CD8-positive, alpha-beta memory T cell (primary cell): ENCODE measurements around the gene TWIST2. TPM values are rescaled to one million over a fixed set of nuclear protein-coding genes. Genes with fewer than 3 reads are reported as not detected.
A peak's percentile ranks its signal among the peaks of the same experiment; 100 is the strongest.

Source experiments
- CTCF ChIA-PET: fragments of 350-600 bp; sonication (Branson Sonifier 250); formaldehyde crosslinking; loops from one replicate; lab custom pipeline; 2021; ENCODE audit warnings: antibody characterized with exemption; lab: Charles Lee
- POLR2A ChIA-PET: fragments of 350-600 bp; sonication (Branson Sonifier 250); formaldehyde crosslinking; loops from one replicate; lab custom pipeline; 2021; ENCODE audit warnings: antibody characterized with exemption; lab: Charles Lee
- DNase-seq, 5 donors: peaks; one replicate each; pipeline versions ENCODE4 v3.0.0 to v3.0.0-alpha.2; 2020 to 2022; ENCODE audit warnings: mixed read lengths in 1 of 5
- H3K27ac ChIP-seq: one replicate; pipeline ENCODE4 v1.7.0; 2013; ENCODE audit warnings: low read depth, mild to moderate bottlenecking, low read length, moderate library complexity
- H3K27me3 ChIP-seq: 2 replicates; pipeline ENCODE4 v1.7.0; 2013; ENCODE audit warnings: low read length, mild to moderate bottlenecking; ENCODE audit not compliant: insufficient read depth, poor library complexity, severe bottlenecking
- H3K36me3 ChIP-seq: 2 replicates; pipeline ENCODE4 v1.7.0; 2013; ENCODE audit warnings: mild to moderate bottlenecking, low read length, moderate library complexity; ENCODE audit not compliant: insufficient read depth
- H3K4me1 ChIP-seq: 2 replicates; pipeline ENCODE4 v1.7.0; 2013; ENCODE audit warnings: mild to moderate bottlenecking, low read length, moderate library complexity; ENCODE audit not compliant: insufficient read depth
- H3K4me3 ChIP-seq: 2 replicates; pipeline ENCODE4 v1.7.0; 2013; ENCODE audit warnings: mild to moderate bottlenecking, low read length
- H3K9me3 ChIP-seq: 2 replicates; pipeline ENCODE4 v1.7.0; 2013; ENCODE audit warnings: mild to moderate bottlenecking, low read length
- H3K27ac Mint-ChIP-seq, 8 donors: one replicate each; pipeline ENCODE4 v1.8.0; 2020 to 2021; ENCODE audit warnings: mixed read lengths in 8 of 8, mild to moderate bottlenecking in 6 of 8, inconsistent platforms in 3 of 8, moderate library complexity in 3 of 8
- H3K27me3 Mint-ChIP-seq, 2 donors: one replicate each; pipeline ENCODE4 v1.8.0; 2020 to 2021; ENCODE audit warnings: mixed read lengths in 2 of 2, mild to moderate bottlenecking in 1 of 2, moderate library complexity in 1 of 2
- H3K36me3 Mint-ChIP-seq, 3 donors: one replicate each; pipeline ENCODE4 v1.8.0; 2020 to 2021; ENCODE audit warnings: mixed read lengths in 3 of 3, inconsistent platforms in 1 of 3, mild to moderate bottlenecking in 1 of 3
- H3K4me1 Mint-ChIP-seq, 3 donors: one replicate each; pipeline ENCODE4 v1.8.0; 2020 to 2021; ENCODE audit warnings: mixed read lengths in 3 of 3, inconsistent platforms in 1 of 3, mild to moderate bottlenecking in 1 of 3
- H3K4me3 Mint-ChIP-seq, 7 donors: one replicate each; pipeline ENCODE4 v1.8.0; 2020 to 2021; ENCODE audit warnings: mixed read lengths in 7 of 7, mild to moderate bottlenecking in 6 of 7, moderate library complexity in 4 of 7, inconsistent platforms in 2 of 7
- H3K9me3 Mint-ChIP-seq, 5 donors: one replicate each; pipeline ENCODE4 v1.8.0; 2020 to 2022; ENCODE audit warnings: mixed read lengths in 5 of 5, mild to moderate bottlenecking in 3 of 5, moderate library complexity in 2 of 5, inconsistent platforms in 1 of 5
- polyA plus RNA-seq: library from polyadenylated mRNA; unstranded; fragments of 300-500 nt; fragmentation: Illumina TruSeq; gene quantifications from one replicate; pipeline ENCODE4 v1.2.3, GENCODE V29; 2021
- total RNA-seq, 2 experiments: library from RNA; stranded (reverse); gene quantifications; one replicate each; pipeline ENCODE4 v1.2.3, GENCODE V29; 2021

Gene TWIST2
- total and polyA plus RNA-seq, 3 experiments from 2014 or later, result not detected

GRCh38 chr2:238841542-238842164 lies 6.2 kb upstream of the TWIST2 start:
- H3K27ac ChIP-seq, result no peak overlapping the region
- no peaks in the 10 kb centered on the region for H3K4me1 ChIP-seq
- Mint-ChIP-seq H3K27ac (no peak overlapping the region), H3K9me3 (peaks cover 0 to 4% (median 0%) of the 10 kb centered on the region in 5 donors), H3K4me3 (no peak overlapping the region), H3K4me1 (peaks cover 0 to 4% (median 0%) of the 10 kb centered on the region in 3 donors), H3K36me3 (no peaks in the 10 kb centered on the region), H3K27me3 (peaks cover 38 to 71% of the 10 kb centered on the region in 2 donors)
- CTCF ChIA-PET, result no interaction called here
- POLR2A ChIA-PET, result no interaction called here
- H3K27me3 ChIP-seq, result peaks cover 9% of the 10 kb centered on the region
- DNase-seq, result no peak
- no peaks in the 10 kb centered on the region for H3K9me3 ChIP-seq
- H3K4me3 ChIP-seq, result no peak overlapping the region
- no peaks in the 10 kb centered on the region for H3K36me3 ChIP-seq

DNA sequence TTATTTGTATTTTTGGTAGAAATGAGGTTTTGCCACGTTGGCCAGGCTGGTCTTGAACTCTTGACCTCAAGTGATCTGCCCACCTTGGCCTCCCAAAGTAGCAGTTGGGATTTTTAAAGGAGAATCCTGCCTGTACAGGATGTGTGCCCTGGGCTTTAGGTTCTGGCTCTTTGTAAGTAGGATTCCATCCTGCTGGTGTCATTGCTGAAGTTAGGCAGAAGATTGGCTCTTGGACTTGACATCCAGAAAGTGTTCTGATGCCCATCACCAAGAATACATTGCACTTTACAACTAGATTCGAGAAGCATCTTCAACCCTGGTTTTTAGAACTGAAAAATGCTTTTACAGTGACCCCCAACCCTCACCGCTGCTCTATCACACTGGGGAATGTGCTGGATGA lies 4.4 kb upstream of the TWIST2 start:
- no peak overlapping the region for H3K4me3 Mint-ChIP-seq
- H3K4me1 Mint-ChIP-seq, result peaks cover 0 to 4% (median 0%) of the 10 kb centered on the region in 3 donors
- no peaks in the 10 kb centered on the region for H3K36me3 Mint-ChIP-seq
- Histone ChIP-seq H3K4me3 (no peak overlapping the region), H3K9me3 (no peaks in the 10 kb centered on the region), H3K4me1 (no peaks in the 10 kb centered on the region), H3K27ac (no peak overlapping the region), H3K36me3 (no peaks in the 10 kb centered on the region), H3K27me3 (peaks cover 9% of the 10 kb centered on the region)
- POLR2A ChIA-PET, result no interaction called here
- CTCF ChIA-PET, result no interaction called here
- no peak for DNase-seq
- H3K27me3 Mint-ChIP-seq, result peaks cover 33 to 60% of the 10 kb centered on the region in 2 donors
- H3K9me3 Mint-ChIP-seq, result no peaks in the 10 kb centered on the region
- H3K27ac Mint-ChIP-seq, result no peak overlapping the region

- Histone ChIP-seq H3K36me3 (no peaks in the 10 kb centered on the region), H3K4me3 (no peak overlapping the region), H3K27me3 (peaks cover 14% of the 10 kb centered on the region), H3K4me1 (no peaks in the 10 kb centered on the region), H3K9me3 (no peaks in the 10 kb centered on the region), H3K27ac (no peak overlapping the region)
- H3K4me3 Mint-ChIP-seq, result peak overlapping the region in 3 of 7 donors; percentile 20 to 61 (median 49)
- peaks cover 0 to 4% (median 0%) of the 10 kb centered on the region in 3 donors for H3K4me1 Mint-ChIP-seq
- ChIA-PET POLR2A (no interaction called here), CTCF (no interaction called here)
- peaks cover 38 to 58% of the 10 kb centered on the region in 2 donors for H3K27me3 Mint-ChIP-seq
- no peak overlapping the region for H3K27ac Mint-ChIP-seq
- H3K36me3 Mint-ChIP-seq, result no peaks in the 10 kb centered on the region
- no peak for DNase-seq
- no peaks in the 10 kb centered on the region for H3K9me3 Mint-ChIP-seq
Observed at GRCh38 chr2:238845583-238846377, 2.1 kb upstream of the TWIST2 start.

DNA sequence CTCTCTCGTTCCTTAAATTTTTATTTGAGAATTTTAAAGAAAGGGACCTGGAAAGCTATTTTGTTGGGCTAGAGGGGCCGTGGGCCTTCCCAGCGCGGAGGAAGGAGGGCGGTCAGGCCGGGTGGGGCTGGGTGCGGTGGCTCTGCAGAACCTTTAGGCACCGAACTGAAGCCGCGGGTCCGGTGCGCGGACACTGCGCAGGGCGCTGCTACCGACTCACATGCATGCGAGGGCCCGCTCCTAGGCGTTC lies 1.6 kb upstream of the TWIST2 start:
- H3K9me3 ChIP-seq, result no peaks in the 10 kb centered on the region
- ChIA-PET POLR2A (no interaction called here), CTCF (no interaction called here)
- peaks cover 38 to 63% of the 10 kb centered on the region in 2 donors for H3K27me3 Mint-ChIP-seq
- no peak overlapping the region for H3K4me3 ChIP-seq
- no peak overlapping the region for H3K4me3 Mint-ChIP-seq
- no peak overlapping the region for H3K27ac Mint-ChIP-seq
- no peaks in the 10 kb centered on the region for H3K9me3 Mint-ChIP-seq
- peaks cover 14% of the 10 kb centered on the region for H3K27me3 ChIP-seq
- no peaks in the 10 kb centered on the region for H3K36me3 Mint-ChIP-seq
- H3K4me1 ChIP-seq, result no peaks in the 10 kb centered on the region
- H3K27ac ChIP-seq, result no peak overlapping the region
- no peak for DNase-seq
- H3K36me3 ChIP-seq, result no peaks in the 10 kb centered on the region
- H3K4me1 Mint-ChIP-seq, result peaks cover 0 to 4% (median 0%) of the 10 kb centered on the region in 3 donors

GRCh38 chr2:238846628-238847418 lies 1.1 kb upstream of the TWIST2 start:
- DNase-seq, result no peak
- Histone ChIP-seq H3K36me3 (no peaks in the 10 kb centered on the region), H3K27me3 (peaks cover 14% of the 10 kb centered on the region), H3K9me3 (no peaks in the 10 kb centered on the region), H3K27ac (no peak overlapping the region), H3K4me3 (no peak overlapping the region), H3K4me1 (no peaks in the 10 kb centered on the region)
- no peak overlapping the region for H3K27ac Mint-ChIP-seq
- no peaks in the 10 kb centered on the region for H3K36me3 Mint-ChIP-seq
- POLR2A ChIA-PET, result no interaction called here
- peaks cover 0 to 4% (median 0%) of the 10 kb centered on the region in 3 donors for H3K4me1 Mint-ChIP-seq
- no peaks in the 10 kb centered on the region for H3K9me3 Mint-ChIP-seq
- H3K4me3 Mint-ChIP-seq, result no peak overlapping the region
- CTCF ChIA-PET, result no interaction called here
- peaks cover 38 to 61% of the 10 kb centered on the region in 2 donors for H3K27me3 Mint-ChIP-seq

GRCh38 chr2:238847419-238847801 lies 475 bp upstream of the TWIST2 start:
- Histone ChIP-seq H3K4me1 (no peaks in the 10 kb centered on the region), H3K4me3 (no peak overlapping the region), H3K9me3 (no peaks in the 10 kb centered on the region), H3K27ac (no peak overlapping the region), H3K36me3 (no peaks in the 10 kb centered on the region), H3K27me3 (peaks cover 14% of the 10 kb centered on the region)
- Mint-ChIP-seq H3K4me3 (no peak overlapping the region), H3K9me3 (no peaks in the 10 kb centered on the region), H3K27ac (no peak overlapping the region), H3K4me1 (peaks cover 0 to 4% (median 0%) of the 10 kb centered on the region in 3 donors), H3K36me3 (no peaks in the 10 kb centered on the region), H3K27me3 (peaks cover 35 to 59% of the 10 kb centered on the region in 2 donors)
- ChIA-PET POLR2A (no interaction called here), CTCF (no interaction called here)
- no peak for DNase-seq

- Histone ChIP-seq H3K27ac (no peak overlapping the region), H3K4me3 (no peak overlapping the region), H3K9me3 (no peaks in the 10 kb centered on the region), H3K27me3 (peaks cover 14% of the 10 kb centered on the region), H3K4me1 (no peaks in the 10 kb centered on the region), H3K36me3 (no peaks in the 10 kb centered on the region)
- H3K9me3 Mint-ChIP-seq, result no peaks in the 10 kb centered on the region
- ChIA-PET CTCF (no interaction called here), POLR2A (no interaction called here)
- H3K27ac Mint-ChIP-seq, result no peak overlapping the region
- peaks cover 26 to 49% of the 10 kb centered on the region in 2 donors for H3K27me3 Mint-ChIP-seq
- DNase-seq, result no peak
- H3K36me3 Mint-ChIP-seq, result no peaks in the 10 kb centered on the region
- H3K4me3 Mint-ChIP-seq, result no peak overlapping the region
- H3K4me1 Mint-ChIP-seq, result peaks cover 0 to 4% (median 0%) of the 10 kb centered on the region in 3 donors
Observed at GRCh38 chr2:238848691-238848975, 748 bp downstream of the TWIST2 start.
